ENCODE data around the gene SLC5A1. TPM values are rescaled to one million over a fixed set of nuclear protein-coding genes. Genes with fewer than 3 reads are reported as not detected.

SLC5A1 gene
- polyA plus RNA-seq, 2 of the 4 experiments (the other 2 are of a cell fraction), result 0.03 to 0.04 TPM

DNA sequence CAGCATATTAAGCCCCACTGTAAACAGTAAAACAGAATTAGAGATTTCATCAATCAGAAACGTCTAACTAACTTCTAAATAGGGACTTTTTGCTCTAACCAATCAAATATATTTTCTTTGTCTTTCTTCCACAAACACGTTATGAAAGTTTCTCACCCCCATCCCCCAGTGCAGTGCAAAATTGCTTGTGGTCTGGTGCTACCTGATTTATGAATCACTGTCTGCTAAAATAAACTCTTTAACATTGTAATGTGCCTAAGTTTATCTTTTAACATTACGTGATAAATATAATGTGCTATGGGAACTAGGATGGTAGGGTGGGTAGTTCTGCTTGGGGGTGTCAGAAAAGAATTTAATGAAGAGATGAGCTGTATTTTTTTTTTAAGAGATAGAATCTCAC, 47.3 kb upstream of the SLC5A1 start:
- H3K9me3 ChIP-seq, result no peaks in the 10 kb centered on the region
- no peak for FAIRE-seq
- ChIA-PET POLR2A (no interaction called here), CTCF (interaction anchor here (0.7 to 1.3 kb wide), 2 partner anchors 18 to 47 kb away, joined by 3 to 5 read pairs; partner anchors contain the start of gene SLC5A1)
- no peak overlapping the region for H3K4me3 ChIP-seq
- H3K4me2 ChIP-seq, result no peak overlapping the region
- DNase-seq (ENCODE audit: low read depth in 1 of 2, low spot score in 1 of 2), result no peak
- WGBS (ENCODE audit: missing lambda C conversion rate), result 13% methylated on average over 3 of the region's 3 CpGs
- no peaks in the 10 kb centered on the region for H3K4me1 ChIP-seq
- no peak for TF ChIP-seq CEBPB (IDR thresholded peaks at IDR 0.05)
- TF ChIP-seq, protein P1, sequence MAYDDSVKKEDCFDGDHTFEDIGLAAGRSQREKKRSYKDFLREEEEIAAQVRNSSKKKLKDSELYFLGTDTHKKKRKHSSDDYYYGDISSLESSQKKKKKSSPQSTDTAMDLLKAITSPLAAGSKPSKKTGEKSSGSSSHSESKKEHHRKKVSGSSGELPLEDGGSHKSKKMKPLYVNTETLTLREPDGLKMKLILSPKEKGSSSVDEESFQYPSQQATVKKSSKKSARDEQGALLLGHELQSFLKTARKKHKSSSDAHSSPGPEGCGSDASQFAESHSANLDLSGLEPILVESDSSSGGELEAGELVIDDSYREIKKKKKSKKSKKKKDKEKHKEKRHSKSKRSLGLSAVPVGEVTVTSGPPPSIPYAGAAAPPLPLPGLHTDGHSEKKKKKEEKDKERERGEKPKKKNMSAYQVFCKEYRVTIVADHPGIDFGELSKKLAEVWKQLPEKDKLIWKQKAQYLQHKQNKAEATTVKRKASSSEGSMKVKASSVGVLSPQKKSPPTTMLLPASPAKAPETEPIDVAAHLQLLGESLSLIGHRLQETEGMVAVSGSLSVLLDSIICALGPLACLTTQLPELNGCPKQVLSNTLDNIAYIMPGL (CRISPR knock-in tag; IDR thresholded peaks at IDR 0.05; ENCODE audit: borderline replicate concordance), result no peak
- no peak for TF ChIP-seq CBX8 (IDR thresholded peaks at IDR 0.05)
- TF ChIP-seq KDM5A (IDR thresholded peaks at IDR 0.05), result no peak
- TF ChIP-seq PBX3 (IDR thresholded peaks at IDR 0.05), result no peak
- TF ChIP-seq, protein P2, sequence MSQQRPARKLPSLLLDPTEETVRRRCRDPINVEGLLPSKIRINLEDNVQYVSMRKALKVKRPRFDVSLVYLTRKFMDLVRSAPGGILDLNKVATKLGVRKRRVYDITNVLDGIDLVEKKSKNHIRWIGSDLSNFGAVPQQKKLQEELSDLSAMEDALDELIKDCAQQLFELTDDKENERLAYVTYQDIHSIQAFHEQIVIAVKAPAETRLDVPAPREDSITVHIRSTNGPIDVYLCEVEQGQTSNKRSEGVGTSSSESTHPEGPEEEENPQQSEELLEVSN (IDR thresholded peaks at IDR 0.05; ENCODE audit: borderline replicate concordance, low read depth), result no peak
- no peak for TF ChIP-seq MAX (IDR thresholded peaks at IDR 0.05)
- TF ChIP-seq HOXB5 (CRISPR knock-in tag; IDR thresholded peaks at IDR 0.05), result no peak
- no peak for TF ChIP-seq POLR2AphosphoS2 (conservative IDR thresholded peaks at IDR 0.05; ENCODE audit: low read length)
- TF ChIP-seq ESRRA (IDR thresholded peaks at IDR 0.05; ENCODE audit: borderline replicate concordance, low read length), result no peak
- TF ChIP-seq CHD2 (IDR thresholded peaks at IDR 0.05; ENCODE audit: low read length, partially characterized antibody), result no peak
- no peak for TF ChIP-seq TFCP2L1 (CRISPR knock-in tag; IDR thresholded peaks at IDR 0.05)
- TF ChIP-seq KDM1A (IDR thresholded peaks at IDR 0.05; ENCODE audit: low read depth), result no peak
- TF ChIP-seq TP53 (CRISPR knock-in tag; IDR thresholded peaks at IDR 0.05), result no peak
- no peak for TF ChIP-seq HOXB13 (CRISPR knock-in tag; IDR thresholded peaks at IDR 0.05; ENCODE audit: low read depth)
- TF ChIP-seq, protein P3, sequence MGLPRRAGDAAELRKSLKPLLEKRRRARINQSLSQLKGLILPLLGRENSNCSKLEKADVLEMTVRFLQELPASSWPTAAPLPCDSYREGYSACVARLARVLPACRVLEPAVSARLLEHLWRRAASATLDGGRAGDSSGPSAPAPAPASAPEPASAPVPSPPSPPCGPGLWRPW (IDR thresholded peaks at IDR 0.05), result no peak
- no peak for TF ChIP-seq RARB (CRISPR knock-in tag; IDR thresholded peaks at IDR 0.05)
- no peak for TF ChIP-seq BHLHE40 (IDR thresholded peaks at IDR 0.05; ENCODE audit: low read depth, low read length)
- TF ChIP-seq MAFK (IDR thresholded peaks at IDR 0.05; ENCODE audit: partially characterized antibody), result no peak
- ATAC-seq, result no peak
- no peak overlapping the region for H3K27ac ChIP-seq

DNA sequence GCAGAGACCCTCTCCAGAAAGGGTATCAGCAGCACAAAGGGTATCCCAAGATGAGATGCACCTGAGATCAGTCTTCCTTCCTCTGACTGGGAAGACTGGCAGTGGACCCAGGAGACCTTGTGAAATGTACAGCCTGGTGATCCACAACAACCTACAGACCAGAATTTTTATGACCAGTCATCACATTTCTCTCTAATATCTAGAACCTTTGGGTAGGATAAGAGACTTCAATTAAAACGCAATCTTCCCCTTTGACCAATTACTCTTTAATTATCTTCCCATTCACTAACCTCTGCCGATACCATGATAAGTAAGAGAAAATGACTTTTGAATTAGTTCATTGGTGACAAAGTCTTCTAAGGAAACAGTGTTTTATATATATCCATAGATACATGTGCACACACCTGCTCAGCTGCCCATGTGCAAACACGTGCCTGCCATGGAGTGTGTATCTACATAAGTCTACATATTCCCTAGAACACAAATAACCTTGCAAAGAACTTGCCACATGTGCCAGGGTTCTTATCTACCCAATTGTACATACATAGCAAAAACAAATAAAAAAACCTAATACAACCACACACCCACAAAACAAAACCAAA, 44.2 kb upstream of the SLC5A1 start:
- no peak for DNase-seq (ENCODE audit: low read depth in 1 of 2, low spot score in 1 of 2)
- no peaks in the 10 kb centered on the region for H3K9me3 ChIP-seq
- no peaks in the 10 kb centered on the region for H3K4me1 ChIP-seq
- POLR2A ChIA-PET, result no interaction called here
- no peak for TF ChIP-seq RARB (CRISPR knock-in tag; IDR thresholded peaks at IDR 0.05)
- peak; percentile 26 for TF ChIP-seq MAFK (IDR thresholded peaks at IDR 0.05; ENCODE audit: partially characterized antibody)
- no peak overlapping the region for H3K4me3 ChIP-seq
- H3K4me2 ChIP-seq, result no peak overlapping the region
- ATAC-seq, result no peak
- no peak for FAIRE-seq
- WGBS (ENCODE audit: missing lambda C conversion rate), result 77% methylated on average over 3 of the region's 3 CpGs
- no peak overlapping the region for H3K27ac ChIP-seq
- CTCF ChIA-PET, result no interaction called here

- Histone ChIP-seq H3K4me3 (no peak overlapping the region), H3K4me1 (no peaks in the 10 kb centered on the region), H3K27ac (no peak overlapping the region), H3K4me2 (no peak overlapping the region), H3K9me3 (no peaks in the 10 kb centered on the region)
- CTCF ChIA-PET, result interaction anchor here (0.6 kb wide), 1 partner anchor 99 kb away, joined by 4 read pairs; no protein-coding TSS in a partner anchor
- ATAC-seq (no peak), FAIRE-seq (no peak), DNase-seq (ENCODE audit: low read depth in 1 of 2, low spot score in 1 of 2) (no peak)
- 10% methylated on average over 1 of the region's 1 CpG for WGBS (ENCODE audit: missing lambda C conversion rate)
- POLR2A ChIA-PET, result no interaction called here
- TF ChIP-seq RAD21 (conservative IDR thresholded peaks at IDR 0.05 in 1 of 2, IDR thresholded peaks at IDR 0.05 in 1 of 2) (no peak), CHD2 (IDR thresholded peaks at IDR 0.05; ENCODE audit: low read length, partially characterized antibody) (no peak), PHF8 (IDR thresholded peaks at IDR 0.05; ENCODE audit: borderline replicate concordance, low read depth) (no peak), BHLHE40 (IDR thresholded peaks at IDR 0.05; ENCODE audit: low read depth, low read length) (no peak), MAZ (IDR thresholded peaks at IDR 0.05; ENCODE audit: borderline replicate concordance, low read depth, low read length) (no peak), MAFK (IDR thresholded peaks at IDR 0.05; ENCODE audit: partially characterized antibody) (no peak), ZFP36 (IDR thresholded peaks at IDR 0.05; ENCODE audit: borderline replicate concordance, partially characterized antibody) (no peak), EHF (CRISPR knock-in tag; IDR thresholded peaks at IDR 0.05) (no peak)
- TF ChIP-seq, protein P4, sequence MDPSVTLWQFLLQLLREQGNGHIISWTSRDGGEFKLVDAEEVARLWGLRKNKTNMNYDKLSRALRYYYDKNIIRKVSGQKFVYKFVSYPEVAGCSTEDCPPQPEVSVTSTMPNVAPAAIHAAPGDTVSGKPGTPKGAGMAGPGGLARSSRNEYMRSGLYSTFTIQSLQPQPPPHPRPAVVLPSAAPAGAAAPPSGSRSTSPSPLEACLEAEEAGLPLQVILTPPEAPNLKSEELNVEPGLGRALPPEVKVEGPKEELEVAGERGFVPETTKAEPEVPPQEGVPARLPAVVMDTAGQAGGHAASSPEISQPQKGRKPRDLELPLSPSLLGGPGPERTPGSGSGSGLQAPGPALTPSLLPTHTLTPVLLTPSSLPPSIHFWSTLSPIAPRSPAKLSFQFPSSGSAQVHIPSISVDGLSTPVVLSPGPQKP (IDR thresholded peaks at IDR 0.05; ENCODE audit: low read depth, low read length), result no peak
Measured at GRCh38 chr22:32000181-32000580, 42.9 kb upstream of the SLC5A1 start.

Measured in A549 (cell line).